GM19351 (cell line): ENCODE measurements around the gene SHQ1.
A peak's percentile ranks its signal among the peaks of the same experiment; 100 is the strongest.
"Not testable (repeated sequence)": the region's sequence is repeated elsewhere in the genome, so short reads cannot be mapped to it uniquely, and the experiment has no call there.

Experiments used
- ATAC-seq: cut with Tn5 transposase; IDR thresholded peaks from one replicate; pipeline ENCODE4 v1.9.1; 2021; ENCODE audit warnings: mild to moderate bottlenecking, moderate library complexity; ENCODE audit not compliant: unreplicated experiment

The SHQ1 gene

DNA sequence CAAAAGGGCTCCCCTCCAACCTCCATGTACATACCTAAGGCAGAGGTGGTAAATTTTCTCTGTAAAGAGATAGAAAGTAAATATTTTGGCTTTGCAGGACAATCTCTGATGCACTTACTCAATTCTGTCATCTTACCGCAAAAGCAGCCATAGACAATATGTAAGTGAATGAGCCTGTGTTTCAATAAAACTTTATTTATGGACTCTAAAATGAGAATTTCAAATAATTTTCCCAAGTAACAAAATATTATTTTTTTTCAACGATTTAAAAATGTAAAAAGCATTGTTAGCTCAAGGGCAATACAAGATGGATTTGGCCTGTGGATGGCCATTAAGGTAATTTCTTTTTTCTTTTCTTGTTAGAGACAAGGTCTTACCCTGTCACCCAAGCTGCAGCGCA, 44.7 kb downstream of the SHQ1 start:
- no peak for ATAC-seq

DNA sequence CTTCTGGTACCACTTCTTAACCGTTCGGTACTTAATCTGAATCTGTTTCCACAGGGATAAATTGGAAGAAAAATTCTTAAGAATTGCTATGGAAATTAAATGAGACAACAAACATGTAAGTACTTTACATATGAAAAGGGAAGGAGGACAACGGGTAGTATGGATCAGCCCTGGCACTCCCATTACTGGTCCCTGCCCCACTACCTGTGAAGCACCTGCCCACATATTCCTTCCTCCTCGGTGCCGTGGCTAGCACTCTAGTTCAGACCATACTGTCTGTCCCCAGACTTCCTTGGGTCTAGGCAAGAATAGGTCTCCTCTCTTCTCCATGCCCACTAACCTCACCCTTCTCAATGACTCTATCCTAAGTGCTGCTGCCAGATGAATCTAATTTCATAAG, 46.2 kb downstream of the SHQ1 start:
- ATAC-seq = no peak

- ATAC-seq = peak; percentile 61
These were observed 47.4 kb downstream of the SHQ1 start for GRCh38 chr3:72800869-72801268.

GRCh38 chr3:72798552-72799195, 49.6 kb downstream of the SHQ1 start:
- no peak for ATAC-seq

GRCh38 chr3:72797773-72798543, 50.3 kb downstream of the SHQ1 start:
- no peak for ATAC-seq

DNA sequence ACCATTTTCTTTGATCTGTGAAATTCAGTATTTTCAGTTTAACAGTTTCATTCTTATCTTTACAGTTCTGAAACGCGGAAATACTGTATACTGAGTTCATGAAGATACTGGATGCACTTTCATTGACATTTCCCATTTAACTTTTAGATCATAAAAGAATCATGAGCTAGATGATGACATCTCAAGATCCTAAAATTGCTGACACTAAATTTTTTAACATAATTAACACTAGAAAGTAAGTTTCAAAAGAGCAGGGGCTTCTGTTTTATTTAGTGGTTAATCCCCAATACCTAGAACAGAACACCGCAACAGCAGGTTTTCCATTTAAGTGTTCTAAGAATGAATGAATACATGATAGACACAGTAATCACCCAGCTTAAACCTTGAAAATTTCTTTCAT, 54.2 kb downstream of the SHQ1 start:
- ATAC-seq = no peak

DNA sequence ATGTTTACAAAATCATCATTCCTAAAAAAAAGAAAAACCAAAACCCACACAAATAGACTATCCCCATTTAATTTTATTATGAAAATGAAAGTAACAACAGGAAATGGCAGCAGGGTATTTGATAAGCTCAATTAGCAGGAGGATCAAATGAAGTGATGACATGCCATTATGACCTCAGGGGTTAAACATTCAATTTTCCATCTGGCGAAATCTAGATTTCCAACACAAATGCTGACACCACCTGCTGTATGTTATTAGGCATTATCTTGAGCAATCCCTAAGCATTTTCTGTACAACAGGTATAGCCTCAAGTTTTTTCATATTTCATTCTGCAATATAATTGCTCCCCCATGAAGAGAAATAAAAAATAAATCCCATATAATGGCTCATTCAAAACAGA, 57.1 kb downstream of the SHQ1 start:
- ATAC-seq = no peak

GRCh38 chr3:72789786-72790185, 58.5 kb downstream of the SHQ1 start:
- no peak for ATAC-seq

- ATAC-seq = not testable (repeated sequence)
These were observed 60.0 kb downstream of the SHQ1 start for GRCh38 chr3:72788232-72788631.

DNA sequence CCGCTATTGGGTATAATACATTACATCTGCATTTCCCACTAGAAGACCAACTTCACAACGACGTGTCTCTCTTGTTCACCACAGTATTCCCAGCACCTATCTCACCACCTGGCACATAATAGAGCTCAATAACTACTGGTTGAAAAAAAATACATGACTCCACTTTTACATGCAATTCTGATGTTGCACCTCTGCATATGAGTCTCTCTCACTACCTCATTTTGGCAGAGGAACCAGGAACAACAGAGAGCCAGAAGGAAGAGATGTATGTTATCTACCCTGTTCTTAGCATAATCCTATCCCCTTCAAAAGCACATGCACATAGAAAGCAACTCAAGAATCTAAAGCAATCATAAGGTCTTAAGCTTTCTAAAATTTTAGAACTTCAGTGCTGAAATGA, 61.6 kb downstream of the SHQ1 start:
- ATAC-seq = no peak

DNA sequence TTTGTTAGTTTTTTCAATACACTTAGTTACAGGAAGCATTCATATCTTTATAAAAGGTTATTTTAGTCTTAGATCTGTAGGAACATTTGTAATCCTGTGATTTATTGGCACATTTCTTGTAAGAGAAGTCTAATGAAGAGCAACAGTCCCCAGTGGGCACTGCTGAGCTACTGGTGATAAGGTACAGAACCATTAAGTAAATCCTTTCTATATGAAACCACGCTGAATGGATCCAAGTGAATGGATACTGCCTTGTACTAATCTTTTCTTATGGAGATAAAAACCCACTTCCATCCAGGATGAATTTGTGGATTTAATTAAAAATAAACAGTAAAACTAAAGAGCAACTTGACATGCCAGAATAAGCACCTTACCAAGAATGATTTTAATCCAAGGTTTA, 64.0 kb downstream of the SHQ1 start:
- no peak for ATAC-seq

DNA sequence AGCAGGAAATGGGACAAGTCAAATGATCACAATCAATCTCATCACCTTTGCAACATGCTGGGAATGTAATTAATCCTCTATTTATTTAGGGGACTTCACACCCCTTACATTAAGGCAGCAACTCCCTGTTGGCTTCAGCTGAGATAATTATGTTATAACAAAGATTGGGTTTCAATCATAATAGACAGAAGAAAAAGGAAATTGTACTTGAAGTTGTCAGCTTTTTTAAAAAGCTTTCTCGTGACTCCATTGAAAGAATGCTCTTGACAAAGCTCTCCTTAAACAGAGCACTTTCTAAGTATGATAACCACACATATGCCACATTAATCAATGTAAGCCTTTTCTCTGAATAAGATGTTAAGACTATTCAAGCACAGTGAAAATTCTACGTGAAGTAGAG, 65.7 kb downstream of the SHQ1 start:
- no peak for ATAC-seq

- ATAC-seq = no peak
These were observed 78.3 kb downstream of the SHQ1 start for GRCh38 chr3:72769758-72770540.

DNA sequence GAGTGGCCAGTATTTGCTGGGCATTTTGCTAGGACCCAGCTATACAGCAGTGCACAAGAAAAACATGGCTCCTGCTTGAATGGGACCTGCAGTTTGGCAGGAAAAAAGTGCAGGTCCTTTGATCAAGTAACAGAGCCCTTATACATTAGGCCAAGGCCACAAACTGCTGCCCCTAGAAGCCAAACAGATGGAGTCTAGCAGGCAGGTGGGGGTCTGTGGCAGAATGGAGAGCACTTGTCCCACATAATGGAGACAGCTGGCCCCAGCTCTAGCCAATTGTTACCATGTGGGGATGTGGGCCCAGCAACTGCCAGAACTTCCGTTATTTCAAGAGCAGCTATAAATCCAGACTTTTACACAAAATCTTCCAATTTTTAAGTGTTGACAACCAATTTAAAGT, 79.3 kb downstream of the SHQ1 start:
- no peak for ATAC-seq

GRCh38 chr3:72768481-72768880, 79.8 kb downstream of the SHQ1 start:
- ATAC-seq = no peak

GRCh38 chr3:72768006-72768441, 80.2 kb downstream of the SHQ1 start:
- no peak for ATAC-seq

DNA sequence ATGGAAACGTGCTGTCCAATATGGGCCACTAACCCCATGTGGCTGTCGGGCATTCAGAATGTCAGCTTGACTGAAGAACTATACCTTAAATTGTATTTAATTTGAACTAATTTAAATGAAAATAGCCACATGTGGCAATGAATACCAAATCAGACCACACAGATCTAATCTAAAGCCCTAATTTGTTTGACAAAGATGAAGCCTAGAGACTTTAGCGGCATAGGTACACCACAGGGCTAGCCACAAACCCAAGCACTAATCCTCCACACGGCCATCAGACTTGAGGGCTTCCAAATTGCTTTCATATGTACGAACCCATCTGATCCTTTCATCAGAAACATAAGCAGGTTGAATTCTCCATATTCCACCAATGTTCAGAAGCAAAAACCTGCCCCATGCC, 81.4 kb downstream of the SHQ1 start:
- ATAC-seq = no peak

DNA sequence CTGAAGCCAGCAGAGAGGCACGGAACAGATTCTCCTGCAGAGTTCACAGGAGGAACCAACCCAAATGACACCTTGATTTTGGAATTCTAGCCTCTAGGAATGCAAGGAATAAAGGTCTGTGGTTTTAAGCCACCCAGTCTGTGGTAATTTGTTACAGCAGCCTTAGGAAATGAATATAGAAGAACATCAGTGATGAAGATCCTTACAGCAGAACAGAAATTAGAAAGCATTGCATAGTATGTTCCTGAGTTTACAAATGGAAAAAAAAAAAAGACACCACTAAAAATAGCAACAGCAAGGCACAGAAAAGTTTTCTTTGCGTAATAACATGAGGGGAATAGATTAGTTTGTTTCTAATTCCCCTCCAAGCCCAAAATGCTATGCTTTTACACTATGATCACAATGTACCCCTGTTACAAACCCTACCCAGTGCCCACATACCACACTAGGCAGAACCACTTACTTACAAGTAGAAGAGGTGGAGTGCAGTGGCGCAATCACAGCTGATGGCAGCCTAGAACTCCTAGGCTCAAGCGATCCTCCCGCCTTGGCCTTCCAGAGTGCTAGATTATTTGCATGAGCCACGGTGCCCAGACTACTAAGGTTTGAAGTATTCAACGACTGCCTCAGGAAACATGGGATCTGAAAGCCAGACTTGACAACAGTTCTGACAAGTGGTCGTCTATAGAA, 84.3 kb downstream of the SHQ1 start:
- ATAC-seq = no peak

GRCh38 chr3:72761410-72761809, 86.8 kb downstream of the SHQ1 start:
- ATAC-seq = no peak

GRCh38 chr3:72760225-72760624, 88.0 kb downstream of the SHQ1 start:
- no peak for ATAC-seq

DNA sequence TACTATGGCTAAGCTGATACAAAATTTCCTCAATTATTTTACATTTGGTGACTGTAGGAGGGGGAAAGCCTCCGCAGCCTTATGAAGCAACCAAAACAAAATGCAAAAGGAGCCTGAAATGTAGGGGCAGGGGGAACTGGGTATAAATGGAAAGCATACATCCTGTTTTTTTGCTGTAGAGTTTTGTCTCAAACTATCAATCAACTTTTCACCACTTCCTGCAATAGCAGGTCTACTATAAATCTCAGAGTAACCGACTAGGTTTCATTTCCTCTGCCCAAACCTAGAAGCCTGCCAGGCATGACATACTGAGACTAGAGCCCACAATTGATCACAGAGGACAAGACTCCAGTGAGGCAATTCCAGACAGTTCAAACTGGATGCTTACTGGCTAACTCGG, 91.3 kb downstream of the SHQ1 start:
- peak; percentile 100 for ATAC-seq
